K562 treated with DMSO at 1 percent for 12 hours (cell line): ENCODE data around the gene AFAP1L1. TPM values are rescaled to one million over a fixed set of nuclear protein-coding genes. Genes with fewer than 3 reads are reported as not detected.

Experiments used
- total RNA-seq: library from RNA; unstranded; fragments of 300-600 nt; gene quantifications from 2 replicates; pipeline ENCODE4 v1.2.3, GENCODE V29; 2022; ENCODE audit not compliant: insufficient read depth

The AFAP1L1 gene
- total RNA-seq, result not detected in 2 replicates

DNA sequence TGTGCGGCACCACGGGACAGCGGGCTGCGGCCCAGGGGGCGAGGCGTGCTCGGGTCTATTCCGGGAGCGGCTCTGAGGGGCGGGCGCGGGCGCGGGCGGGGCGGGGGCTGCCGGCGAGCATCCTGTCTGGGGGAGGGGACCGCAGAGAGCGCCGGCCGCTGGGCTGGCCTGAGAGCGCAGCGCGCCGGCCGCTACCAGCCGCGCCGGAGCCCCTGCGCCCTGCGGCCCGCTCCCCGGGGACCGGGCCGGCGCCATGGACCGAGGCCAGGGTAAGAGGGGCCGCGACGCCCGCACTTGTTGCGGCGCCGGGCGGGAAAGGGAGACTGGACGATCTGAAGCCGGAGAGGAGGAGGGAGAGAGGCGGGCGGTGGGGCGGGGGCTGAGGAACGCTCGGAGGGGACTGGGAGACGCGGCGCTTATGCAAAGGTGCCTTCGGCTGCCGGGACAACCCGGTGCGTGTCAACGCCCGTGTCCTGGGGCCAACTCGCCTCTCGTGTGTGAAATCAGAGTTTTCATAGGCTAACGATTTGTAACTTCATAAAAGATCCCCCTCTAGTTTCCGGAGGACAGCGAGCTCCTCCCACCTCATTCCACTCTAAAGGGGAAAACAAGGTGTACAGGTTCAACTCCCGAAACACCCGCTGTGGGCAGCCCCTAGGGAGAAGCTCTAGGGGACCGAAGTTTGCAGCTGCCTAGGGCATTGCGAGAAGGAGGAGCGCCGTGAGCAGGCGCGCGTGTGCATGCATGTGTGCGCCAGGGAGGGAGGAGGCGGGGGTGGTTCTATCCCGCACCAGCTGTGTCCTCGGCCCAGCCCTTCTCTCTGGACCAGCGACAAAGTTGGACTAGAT lies at the start of gene AFAP1L1:
Gene AFAP1L1, plus strand, starts transcription at position 144 of the 848 bp plus-strand sequence. Its CDS starts 110 bp downstream, at position 254.

DNA sequence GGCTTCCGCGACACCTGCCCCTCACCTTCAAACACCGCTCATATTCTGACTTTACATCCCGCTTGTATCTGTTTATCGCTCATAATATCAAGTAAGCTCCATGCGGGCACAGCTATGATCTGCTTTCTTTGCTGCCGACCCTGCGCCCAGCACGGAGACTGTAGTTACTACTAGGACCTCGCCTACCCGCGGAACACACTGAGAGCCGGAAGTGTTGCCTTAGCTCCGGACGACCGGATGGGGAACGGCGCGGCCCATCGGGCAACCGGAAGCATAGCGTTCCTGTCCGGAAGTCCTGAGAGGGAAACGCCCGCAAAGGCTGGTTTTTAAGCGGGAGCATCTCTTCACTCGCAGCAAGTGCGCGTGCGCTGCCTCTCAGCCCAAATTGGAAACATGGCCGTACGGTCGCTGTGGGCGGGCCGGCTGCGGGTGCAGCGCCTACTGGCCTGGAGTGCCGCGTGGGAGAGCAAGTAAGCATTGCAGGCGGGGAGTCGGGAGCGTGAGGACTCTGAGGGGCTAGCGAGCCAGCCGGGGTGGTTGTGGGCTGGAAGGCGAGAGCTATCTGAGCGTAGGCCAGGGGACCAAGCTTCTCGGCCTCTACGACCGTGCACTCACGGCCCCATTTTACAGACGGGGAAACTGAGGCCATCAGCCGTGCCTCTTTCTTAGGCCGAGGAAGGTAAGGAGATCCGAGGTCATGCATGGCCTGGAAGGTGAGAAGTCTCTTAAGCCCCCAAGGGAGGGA lies 73.7 kb downstream of the AFAP1L1 start, which contains the start of gene GRPEL2:
Gene GRPEL2, plus strand, starts transcription at position 353 of the 745 bp plus-strand sequence. Its CDS starts 41 bp downstream, at position 394.

DNA sequence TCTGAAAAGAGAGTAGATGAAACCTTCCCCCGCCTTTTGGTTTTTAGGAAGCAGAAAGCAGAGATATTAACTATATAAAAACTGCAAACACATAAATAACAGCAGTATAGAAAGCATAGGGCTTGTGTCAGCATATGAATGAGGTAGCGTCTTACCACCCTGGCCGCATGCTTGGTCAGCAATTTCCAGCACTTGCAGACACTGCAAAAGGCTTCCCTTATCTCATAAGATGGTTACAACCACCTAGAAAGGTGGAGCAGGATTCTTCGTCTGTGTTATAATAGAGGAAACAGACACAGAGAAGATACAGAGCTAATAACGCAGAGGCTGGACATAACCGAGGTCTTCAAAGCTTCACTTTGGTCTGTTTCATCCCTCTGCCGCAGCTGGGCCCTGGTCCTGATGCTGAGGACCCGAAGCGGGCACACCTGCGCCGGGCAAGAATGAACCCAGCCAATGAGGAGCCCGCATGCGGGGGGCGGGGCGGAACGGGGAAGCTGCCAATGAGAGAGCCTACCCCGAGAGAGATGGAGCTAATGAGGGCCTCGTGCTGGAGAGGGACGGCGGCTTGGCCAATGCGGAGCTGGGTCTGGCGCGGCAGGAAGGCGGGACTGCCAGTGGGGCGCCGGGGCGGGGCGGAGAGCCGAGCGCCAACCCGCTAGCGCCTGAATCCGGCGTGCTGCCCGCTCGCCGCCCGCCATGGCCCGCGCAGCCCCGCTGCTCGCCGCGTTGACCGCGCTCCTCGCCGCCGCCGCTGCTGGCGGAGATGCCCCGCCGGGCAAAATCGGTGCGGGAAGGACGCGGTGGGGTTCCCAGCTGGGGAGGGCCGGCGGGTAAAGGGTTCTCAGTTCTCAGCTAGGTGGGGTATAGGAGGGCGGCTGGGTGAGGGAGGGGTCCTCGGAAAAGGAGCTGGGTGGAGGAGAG lies 86.0 kb downstream of the AFAP1L1 start, which contains the start of gene PCYOX1L:
Gene PCYOX1L, plus strand, starts transcription at position 677 of the 924 bp plus-strand sequence. Its CDS starts 23 bp downstream, at position 700.

GRCh38 chr5:149379177-149379761 lies 107.6 kb downstream of the AFAP1L1 start, which contains the start of gene IL17B:
IL17B (minus strand) TSS chr5:149379292; CDS start chr5:149379225, 67 bp downstream.

Other genes starting within 250 kb of the AFAP1L1 start
- gene SH3TC2, start 208.8 kb upstream of the AFAP1L1 start, total RNA-seq, result 0.23 TPM in 1 of 2 replicates, not detected in the other
- 1.1 TPM in 1 of 2 replicates, not detected in the other for gene ABLIM3, start 130.4 kb upstream of the AFAP1L1 start, total RNA-seq
- gene GRPEL2, start 73.6 kb downstream of the AFAP1L1 start, total RNA-seq, result 4.9 and 11.4 TPM in 2 replicates
- 3.7 and 7.5 TPM in 2 replicates for gene PCYOX1L, start 86.2 kb downstream of the AFAP1L1 start, total RNA-seq
- gene IL17B, start 107.4 kb downstream of the AFAP1L1 start, total RNA-seq, result 4.6 and 6.2 TPM in 2 replicates